H1 (cell line): ENCODE data around the gene HAGH. TPM values are rescaled to one million over a fixed set of nuclear protein-coding genes. Genes with fewer than 3 reads are reported as not detected.

Experiments
- CTCF ChIA-PET: fragments of 300-600 bp; sonication (Branson Sonifier 250); formaldehyde crosslinking; loops from one replicate; lab custom pipeline; 2021; ENCODE audit not compliant: partially characterized antibody; lab: Charles Lee
- POLR2A ChIA-PET: fragments of 300-600 bp; sonication (Branson Sonifier 250); formaldehyde crosslinking; loops from one replicate; lab custom pipeline; 2021; ENCODE audit warnings: inconsistent platforms; ENCODE audit not compliant: partially characterized antibody; lab: Charles Lee
- DNase-seq, 2 experiments: peaks; one replicate each; pipeline versions ENCODE4 v3.0.0 to v3.0.0-alpha.2; 2010 to 2022; ENCODE audit warnings: low spot score in 2 of 2, low read depth in 1 of 2, mixed read lengths in 1 of 2
- FAIRE-seq: peaks from 2 replicates; lab custom pipeline; 2011; peaks lifted over from hg19 to GRCh38; lab: Jason Lieb, UNC
- H2AFZ ChIP-seq: 2 replicates; pipeline ENCODE4 v1.8.1; 2012; ENCODE audit warnings: low read length, inconsistent platforms
- H2AK5ac ChIP-seq: 2 replicates; pipeline ENCODE4 v1.6.1; 2013; ENCODE audit warnings: low read depth, low read length
- H2BK120ac ChIP-seq: replicated peaks from 2 replicates; pipeline ENCODE3; 2013; ENCODE audit warnings: low read depth, low read length, inconsistent platforms
- H2BK12ac ChIP-seq: 2 replicates; pipeline ENCODE4 v1.6.1; 2013; ENCODE audit warnings: low read depth, low read length
- H2BK15ac ChIP-seq: 2 replicates; pipeline ENCODE4 v1.6.1; 2013; ENCODE audit warnings: low read length
- H2BK20ac ChIP-seq: 2 replicates; pipeline ENCODE4 v1.6.1; 2013; ENCODE audit warnings: low read length
- H2BK5ac ChIP-seq: 2 replicates; pipeline ENCODE4 v1.6.1; 2013; ENCODE audit warnings: low read depth, low read length
- H3K14ac ChIP-seq: 2 replicates; pipeline ENCODE4 v1.6.1; 2013; ENCODE audit warnings: inconsistent platforms; ENCODE audit not compliant: insufficient read length
- H3K18ac ChIP-seq: 2 replicates; pipeline ENCODE4 v1.6.1; 2013; ENCODE audit warnings: low read length; ENCODE audit errors: extremely low read depth
- H3K23ac ChIP-seq: 2 replicates; pipeline ENCODE4 v1.6.1; 2013; ENCODE audit warnings: inconsistent platforms; ENCODE audit not compliant: insufficient read length
- H3K23me2 ChIP-seq: 2 replicates; pipeline ENCODE4 v1.6.1; 2013; ENCODE audit warnings: low read depth, low read length
- H3K27ac ChIP-seq: 2 replicates; pipeline ENCODE4 v1.6.1; 2011; ENCODE audit warnings: low read depth, low read length, inconsistent platforms
- H3K27me3 ChIP-seq, 4 experiments: replicated peaks in 1 of 4; 1 replicate in 1 of 4; 2 replicates in 3 of 4; pipeline versions ENCODE4 v1.6.1 to v1.8.1; 2011 to 2013; ENCODE audit warnings: low read length in 3 of 4, mild to moderate bottlenecking in 3 of 4, inconsistent platforms in 2 of 4, mixed read lengths in 2 of 4, moderate library complexity in 1 of 4; ENCODE audit not compliant: control insufficient read depth in 3 of 4, insufficient read depth in 3 of 4; ENCODE audit errors: extremely low read depth in 1 of 4
- H3K36me3 ChIP-seq, 4 experiments: 2 replicates each; pipeline versions ENCODE4 v1.6.1 to v1.8.1; 2011 to 2013; ENCODE audit warnings: mild to moderate bottlenecking in 4 of 4, low read length in 3 of 4, moderate library complexity in 2 of 4, control low read depth in 1 of 4, inconsistent platforms in 1 of 4; ENCODE audit not compliant: insufficient read depth in 4 of 4, control insufficient read depth in 2 of 4
- H3K4ac ChIP-seq: replicated peaks from 2 replicates; pipeline ENCODE3; 2013; ENCODE audit warnings: low read length, low read depth, mixed read lengths, inconsistent platforms; ENCODE audit not compliant: insufficient read length
- H3K4me1 ChIP-seq, 4 experiments: replicated peaks in 1 of 4; 1 replicate in 1 of 4; 2 replicates in 3 of 4; pipeline versions ENCODE4 v1.6.1 to v1.8.1; 2011 to 2013; ENCODE audit warnings: low read length in 3 of 4, inconsistent platforms in 2 of 4, mixed read lengths in 1 of 4; ENCODE audit not compliant: insufficient read depth in 4 of 4, control insufficient read depth in 3 of 4
- H3K4me2 ChIP-seq, 2 experiments: 2 replicates each; pipeline versions ENCODE4 v1.6.1 to v1.8.1; 2011 to 2013; ENCODE audit warnings: low read depth in 2 of 2, low read length in 2 of 2, control low read depth in 1 of 2, inconsistent platforms in 1 of 2, mild to moderate bottlenecking in 1 of 2; ENCODE audit not compliant: insufficient read depth in 1 of 2
- H3K4me3 ChIP-seq, 4 experiments: fragments of 200-600, 300-600 bp in 1 of 4; sonication (generic), shearing (Covaris generic), sonication (Bioruptor Twin) in 1 of 4; 2 replicates each; pipeline versions ENCODE4 v1.5.1 to v1.8.1; 2011 to 2016; ENCODE audit warnings: low read length in 4 of 4, low read depth in 3 of 4, control low read depth in 2 of 4, inconsistent platforms in 2 of 4, mild to moderate bottlenecking in 2 of 4, mixed read lengths in 1 of 4, moderate library complexity in 1 of 4; ENCODE audit not compliant: insufficient read depth in 2 of 4; ENCODE audit errors: extremely low read depth in 1 of 4
- H3K56ac ChIP-seq: replicated peaks from 2 replicates; pipeline ENCODE3; 2013; ENCODE audit warnings: low read depth, mild to moderate bottlenecking, mixed read lengths, low read length, inconsistent platforms; ENCODE audit not compliant: insufficient read length
- H3K79me1 ChIP-seq: 2 replicates; pipeline ENCODE4 v1.6.1; 2013; ENCODE audit warnings: low read depth, low read length, control low read depth
- H3K79me2 ChIP-seq, 2 experiments: 2 replicates each; pipeline versions ENCODE4 v1.6.1 to v1.8.1; 2012 to 2013; ENCODE audit warnings: low read length in 2 of 2, mild to moderate bottlenecking in 2 of 2, inconsistent platforms in 1 of 2; ENCODE audit not compliant: insufficient read depth in 2 of 2, control insufficient read depth in 1 of 2
- H3K9ac ChIP-seq, 4 experiments: replicated peaks in 1 of 4; 1 replicate in 1 of 4; 2 replicates in 3 of 4; pipeline versions ENCODE4 v1.6.1 to v1.8.1; 2011 to 2013; ENCODE audit warnings: low read depth in 3 of 4, low read length in 3 of 4, control low read depth in 2 of 4, mild to moderate bottlenecking in 2 of 4, moderate library complexity in 2 of 4, inconsistent platforms in 1 of 4; ENCODE audit errors: extremely low read depth in 1 of 4
- H3K9me3 ChIP-seq, 2 experiments: 2 replicates each; pipeline versions ENCODE4 v1.6.1 to v1.8.1; 2012 to 2013; ENCODE audit warnings: mild to moderate bottlenecking in 2 of 2, moderate library complexity in 2 of 2, control low read depth in 1 of 2, inconsistent platforms in 1 of 2, low read depth in 1 of 2, low read length in 1 of 2, mixed read lengths in 1 of 2; ENCODE audit not compliant: insufficient read depth in 2 of 2
- H4K20me1 ChIP-seq, 2 experiments: replicated peaks in 1 of 2; 2 replicates each; pipeline versions ENCODE3 to v1.8.1; 2011 to 2013; ENCODE audit warnings: inconsistent platforms in 2 of 2, low read length in 2 of 2, mild to moderate bottlenecking in 1 of 2; ENCODE audit not compliant: insufficient read depth in 2 of 2, control insufficient read depth in 1 of 2
- H4K5ac ChIP-seq: 2 replicates; pipeline ENCODE4 v1.6.1; 2013; ENCODE audit warnings: low read length, low read depth, mixed read lengths, inconsistent platforms; ENCODE audit not compliant: insufficient read length
- H4K8ac ChIP-seq: 2 replicates; pipeline ENCODE4 v1.8.0; 2013; ENCODE audit warnings: mild to moderate bottlenecking, moderate library complexity, low read length, inconsistent platforms; ENCODE audit not compliant: insufficient read depth; ENCODE audit errors: extremely low read depth
- H4K91ac ChIP-seq: replicated peaks from 2 replicates; pipeline ENCODE3; 2013; ENCODE audit warnings: low read length, mixed read lengths, inconsistent platforms; ENCODE audit not compliant: insufficient read length
- FOSL1 ChIP-seq: IDR thresholded peaks from 2 replicates; pipeline ENCODE4 v1.6.1; 2011; ENCODE audit warnings: mild to moderate bottlenecking, low read depth, low read length, moderate library complexity; ENCODE audit not compliant: insufficient read depth
- POLR2A ChIP-seq, 2 experiments: IDR thresholded peaks; 1 replicate in 1 of 2; 2 replicates in 1 of 2; pipeline ENCODE4 v1.6.1; 2011; ENCODE audit warnings: low read depth in 2 of 2, low read length in 2 of 2, mild to moderate bottlenecking in 2 of 2; ENCODE audit errors: control extremely low read depth in 1 of 2
- POU5F1 ChIP-seq: IDR thresholded peaks from 2 replicates; pipeline ENCODE4 v1.6.1; 2011; ENCODE audit warnings: low read depth, mild to moderate bottlenecking, low read length, moderate library complexity
- RNF2 ChIP-seq: fragments of 200-900, 300-1000 bp; sonication (generic); IDR thresholded peaks from 2 replicates; pipeline ENCODE4 v1.7.1; 2016; ENCODE audit warnings: borderline replicate concordance, low read depth, mild to moderate bottlenecking, antibody characterized with exemption, low read length; ENCODE audit not compliant: poor library complexity, severe bottlenecking; ENCODE audit errors: missing control alignments
- WGBS, 2 experiments: shearing (Covaris generic) in 1 of 2; methylation state at CpG; one replicate each; pipeline versions ENCODE4 v1.1.6 to v1.1.7; 2013 to 2015; ENCODE audit warnings: low lambda C conversion rate in 2 of 2, mixed read lengths in 2 of 2, inconsistent platforms in 1 of 2, low coverage in 1 of 2, missing lambda C conversion rate in 1 of 2; ENCODE audit not compliant: insufficient replicate concordance in 2 of 2, insufficient coverage in 1 of 2, insufficient read length in 1 of 2; ENCODE audit errors: extremely low coverage in 1 of 2, missing lambda C conversion rate in 1 of 2; 5-methylcytosine and 5-hydroxymethylcytosine counted together
- polyA plus RNA-seq, 7 experiments: library from polyadenylated mRNA; depleted of rRNA in 3 of 7; stranded (reverse) in 5 of 7; unstranded in 2 of 7; fragments of >200 nt in 5 of 7; fragments of 200-250 nt in 2 of 7; gene quantifications; 1 replicate in 5 of 7; 2 replicates in 1 of 7; 4 replicates in 1 of 7; pipeline versions ENCODE4 v1.2.1 to v1.2.3, GENCODE V29; 2011 to 2013; ENCODE audit warnings: missing spikeins in 2 of 7, mixed read lengths in 2 of 7
- total RNA-seq: library from RNA; stranded (reverse); fragmentation: NEBNext Ultra II Directional; extraction: Animal tissue kit (Norgen Biotek cat#: 25700); gene quantifications from 2 replicates; pipeline ENCODE4 v1.2.1, GENCODE V29; 2021

The HAGH gene
- total and polyA plus RNA-seq, 2 of the 8 experiments (the other 6 are each of a cell fraction or from before 2014, with no cell fraction given), result 28.7 to 40.6 TPM

DNA sequence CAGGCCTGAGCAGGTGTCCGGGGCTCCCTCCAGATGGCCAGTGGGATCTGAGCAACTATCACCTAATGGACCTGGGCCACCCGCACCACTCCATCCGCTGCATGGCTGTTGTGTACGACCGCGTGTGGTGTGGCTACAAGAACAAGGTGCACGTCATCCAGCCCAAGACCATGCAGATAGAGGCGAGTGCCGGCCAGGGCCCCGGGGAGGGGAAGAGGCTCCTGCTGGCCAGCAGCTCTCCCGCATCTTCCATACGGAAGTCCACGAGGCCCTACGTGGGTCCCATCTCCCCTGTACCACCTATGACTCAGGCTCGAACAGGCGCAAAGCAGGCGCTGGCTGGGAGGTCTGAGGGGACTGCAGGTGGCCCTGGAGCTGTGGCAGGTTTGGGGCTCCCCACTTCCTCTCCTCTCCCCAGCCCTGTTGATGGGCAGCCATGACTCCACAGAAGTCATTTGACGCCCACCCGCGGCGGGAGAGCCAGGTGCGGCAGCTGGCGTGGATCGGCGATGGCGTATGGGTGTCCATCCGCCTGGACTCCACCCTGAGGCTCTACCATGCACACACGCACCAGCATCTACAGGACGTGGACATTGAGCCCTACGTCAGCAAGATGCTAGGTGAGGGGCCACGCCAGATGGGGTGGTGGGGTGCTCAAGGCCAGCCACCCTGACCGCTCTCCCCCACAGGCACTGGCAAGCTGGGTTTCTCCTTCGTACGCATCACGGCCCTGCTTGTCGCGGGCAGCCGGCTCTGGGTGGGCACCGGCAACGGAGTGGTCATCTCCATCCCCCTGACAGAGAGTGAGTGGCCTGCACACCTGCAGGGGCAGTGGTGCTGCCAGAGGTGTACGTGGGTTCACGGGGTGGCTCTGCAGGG is 59.3 kb downstream of the HAGH start:
- Histone ChIP-seq H3K79me1 (no peaks in the 10 kb centered on the region), H3K4me3 (no peak overlapping the region), H2AFZ (no peak overlapping the region), H3K9me3 (no peaks in the 10 kb centered on the region; a peak in 1 of 4 replicates), H3K36me3 (peaks cover 3 to 37% (median 7%) of the 10 kb centered on the region in 4 experiments; a peak in 4 of 8 replicates), H4K8ac (no peak overlapping the region), H3K27me3 (no peaks in the 10 kb centered on the region; a peak in 1 of 7 replicates), H2BK20ac (no peak overlapping the region), H4K91ac (no peak overlapping the region), H3K23me2 (peaks cover 13% of the 10 kb centered on the region), H2BK12ac (no peak overlapping the region), H4K5ac (no peak overlapping the region), H3K4me1 (peaks cover 0 to 25% (median 14%) of the 10 kb centered on the region in 4 experiments; a peak in 5 of 7 replicates), H2BK15ac (no peak overlapping the region), H3K14ac (no peak overlapping the region), H3K18ac (no peak overlapping the region), H3K4me2 (no peak overlapping the region), H2BK120ac (no peak overlapping the region), H3K9ac (no peak overlapping the region), H2AK5ac (no peak overlapping the region), H3K27ac (no peak overlapping the region), H3K79me2 (peaks cover 0 to 5% of the 10 kb centered on the region in 2 experiments; a peak in 1 of 4 replicates), H4K20me1 (peaks cover 1 to 13% of the 10 kb centered on the region in 2 experiments), H3K23ac (no peak overlapping the region), H3K4ac (no peak overlapping the region), H2BK5ac (no peak overlapping the region), H3K56ac (no peak overlapping the region)
- CTCF ChIA-PET, result interaction anchor here (0.9 kb wide), 2 partner anchors 62 to 693 kb away, joined by 3 to 4 read pairs; partner anchors contain the start of genes MAPK8IP3 and TEDC2
- DNase-seq (no peak), FAIRE-seq (no peak)
- TF ChIP-seq POU5F1 (no peak), FOSL1 (no peak), POLR2A (IDR thresholded peaks at IDR 0.05; ENCODE audit: control extremely low read depth in 1 of 2, low read depth in 2 of 2, low read length in 2 of 2) (0 out of 3 replicates have a peak, but pooled peaks of 1 of the 2 experiments have one; percentile 2), RNF2 (no peak)
- WGBS, 2 experiments, result 89% methylated on average over 34 of the region's 42 CpGs; no CpG with 5 or more reads in 1 of the 2 experiments
- POLR2A ChIA-PET, result interaction anchor here (5.9 to 13.5 kb wide), 2 partner anchors 8 to 12 kb away, joined by 29 to 246 read pairs; partner anchors contain the start of genes NUBP2 and SPSB3
